ENCODE results near the gene TMEM207. TPM values are rescaled to one million over a fixed set of nuclear protein-coding genes. Genes with fewer than 3 reads are reported as not detected.

The TMEM207 gene
- total RNA-seq, 1 experiment from 2014 or later, result not detected

- H3K36me3 Mint-ChIP-seq (ENCODE audit: insufficient read depth, unreplicated experiment), result no peaks in the 10 kb centered on the region
- H3K27me3 Mint-ChIP-seq (ENCODE audit: insufficient read depth, unreplicated experiment), result no peaks in the 10 kb centered on the region
- H3K4me3 Mint-ChIP-seq (ENCODE audit: unreplicated experiment), result no peak overlapping the region
- H3K4me1 Mint-ChIP-seq (ENCODE audit: insufficient read depth, unreplicated experiment), result no peaks in the 10 kb centered on the region
- no peak for TF ChIP-seq CTCF (IDR thresholded peaks at IDR 0.05; ENCODE audit: unreplicated experiment)
- no peaks in the 10 kb centered on the region for H3K9me3 Mint-ChIP-seq (ENCODE audit: unreplicated experiment)
- ChIA-PET POLR2A (interaction anchor here (3.3 kb wide), 1 partner anchor 17 kb away, joined by 15 read pairs; the partner anchor contains the start of gene IL1RAP), CTCF (interaction anchor here (0.6 to 1.1 kb wide), 3 partner anchors 12 to 581 kb away, joined by 4 read pairs; no protein-coding TSS in a partner anchor)
- intact Hi-C loops (cut with micrococcal nuclease), result no loop called here
- H3K27ac Mint-ChIP-seq (ENCODE audit: low read depth, unreplicated experiment), result no peak overlapping the region
- BruUV-seq (replicated peaks), result no TSS peak
- DNase-seq (ENCODE audit: unreplicated experiment), result no peak
These were observed 47.2 kb upstream of the TMEM207 start for GRCh38 chr3:190496859-190497258.

- H3K27me3 Mint-ChIP-seq (ENCODE audit: insufficient read depth, unreplicated experiment), result no peaks in the 10 kb centered on the region
- no TSS peak for BruUV-seq (replicated peaks)
- TF ChIP-seq CTCF (IDR thresholded peaks at IDR 0.05; ENCODE audit: unreplicated experiment), result no peak
- no peaks in the 10 kb centered on the region for H3K36me3 Mint-ChIP-seq (ENCODE audit: insufficient read depth, unreplicated experiment)
- POLR2A ChIA-PET, result interaction anchor here (3.3 kb wide), 1 partner anchor 18 kb away, joined by 15 read pairs; the partner anchor contains the start of gene IL1RAP
- no peak overlapping the region for H3K27ac Mint-ChIP-seq (ENCODE audit: low read depth, unreplicated experiment)
- CTCF ChIA-PET, result interaction anchor here (0.5 to 1.2 kb wide), 2 partner anchors 8 to 10 kb away, joined by 3 to 4 read pairs; no protein-coding TSS in a partner anchor
- no peaks in the 10 kb centered on the region for H3K9me3 Mint-ChIP-seq (ENCODE audit: unreplicated experiment)
- no peak overlapping the region for H3K4me3 Mint-ChIP-seq (ENCODE audit: unreplicated experiment)
- DNase-seq (ENCODE audit: unreplicated experiment), result no peak
- intact Hi-C loops (cut with micrococcal nuclease), result no loop called here
- peaks cover 7% of the 10 kb centered on the region for H3K4me1 Mint-ChIP-seq (ENCODE audit: insufficient read depth, unreplicated experiment)
These were observed 46.1 kb upstream of the TMEM207 start for GRCh38 chr3:190495796-190496195.

GRCh38 chr3:190495354-190495753 lies 45.7 kb upstream of the TMEM207 start:
- no peak overlapping the region for H3K27ac Mint-ChIP-seq (ENCODE audit: low read depth, unreplicated experiment)
- H3K4me3 Mint-ChIP-seq (ENCODE audit: unreplicated experiment), result no peak overlapping the region
- H3K4me1 Mint-ChIP-seq (ENCODE audit: insufficient read depth, unreplicated experiment), result peaks cover 7% of the 10 kb centered on the region
- intact Hi-C loops (cut with micrococcal nuclease), result no loop called here
- no peak for DNase-seq (ENCODE audit: unreplicated experiment)
- H3K27me3 Mint-ChIP-seq (ENCODE audit: insufficient read depth, unreplicated experiment), result no peaks in the 10 kb centered on the region
- BruUV-seq (replicated peaks), result no TSS peak
- no peak for TF ChIP-seq CTCF (IDR thresholded peaks at IDR 0.05; ENCODE audit: unreplicated experiment)
- H3K36me3 Mint-ChIP-seq (ENCODE audit: insufficient read depth, unreplicated experiment), result no peaks in the 10 kb centered on the region
- no peaks in the 10 kb centered on the region for H3K9me3 Mint-ChIP-seq (ENCODE audit: unreplicated experiment)
- ChIA-PET POLR2A (interaction anchor here (3.3 kb wide), 1 partner anchor 18 kb away, joined by 15 read pairs; the partner anchor contains the start of gene IL1RAP), CTCF (interaction anchor here (0.6 to 1.2 kb wide), 5 partner anchors 10 to 106 kb away, joined by 3 to 4 read pairs (median 3); no protein-coding TSS in a partner anchor)

GRCh38 chr3:190494907-190495306 lies 45.2 kb upstream of the TMEM207 start:
- CTCF ChIA-PET, result interaction anchor here (0.6 to 1.2 kb wide), 5 partner anchors 9 to 106 kb away, joined by 3 to 4 read pairs (median 3); no protein-coding TSS in a partner anchor

More at GRCh38 chr3:190494907-190495306, 45.2 kb upstream of the TMEM207 start:
- TF ChIP-seq CTCF (IDR thresholded peaks at IDR 0.05; ENCODE audit: unreplicated experiment), result no peak
- Mint-ChIP-seq H3K27ac (ENCODE audit: low read depth, unreplicated experiment) (no peak overlapping the region), H3K4me1 (ENCODE audit: insufficient read depth, unreplicated experiment) (peaks cover 7% of the 10 kb centered on the region), H3K27me3 (ENCODE audit: insufficient read depth, unreplicated experiment) (no peaks in the 10 kb centered on the region), H3K36me3 (ENCODE audit: insufficient read depth, unreplicated experiment) (no peaks in the 10 kb centered on the region), H3K4me3 (ENCODE audit: unreplicated experiment) (no peak overlapping the region), H3K9me3 (ENCODE audit: unreplicated experiment) (no peaks in the 10 kb centered on the region)
- BruUV-seq (replicated peaks), result no TSS peak
- no peak for DNase-seq (ENCODE audit: unreplicated experiment)
- intact Hi-C loops (cut with micrococcal nuclease), result no loop called here
- POLR2A ChIA-PET, result interaction anchor here (0.5 to 3.3 kb wide), 2 partner anchors 19 to 219 kb away, joined by 3 to 15 read pairs; partner anchors contain the start of gene IL1RAP

All from MCF 10A (cell line).